ENCODE results near the gene BOK.

The BOK gene

GRCh38 chr2:241619597-241620418 lies 61.3 kb downstream of the BOK start:
- Histone ChIP-seq H2BK120ac (ENCODE audit: low read depth, low read length) (no peak overlapping the region), H3K4ac (ENCODE audit: low read length) (no peak overlapping the region), H3K9ac (ENCODE audit: low read depth, low read length, poor library complexity) (no peak overlapping the region), H2AK5ac (ENCODE audit: low read depth, low read length) (no peak overlapping the region), H3K23ac (ENCODE audit: low read depth, low read length, poor library complexity) (no peak overlapping the region), H2BK12ac (ENCODE audit: low read length) (no peak overlapping the region), H2BK5ac (ENCODE audit: low read length) (no peak overlapping the region), H3K36me3 (replicated peaks in 1 of 2; ENCODE audit: control insufficient read depth in 2 of 2, insufficient read depth in 2 of 2, low read length in 2 of 2) (peaks cover 0 to 47% of the 10 kb centered on the region in 2 donors), H4K8ac (ENCODE audit: low read depth, low read length) (no peak overlapping the region), H2AFZ (ENCODE audit: low read length) (no peak overlapping the region), H3K4me3 (ENCODE audit: low read length in 2 of 2) (no peak overlapping the region), H3K18ac (ENCODE audit: low read length) (no peak overlapping the region), H3K27ac (replicated peaks; ENCODE audit: low read length) (no peak overlapping the region), H3K79me1 (ENCODE audit: low read depth, low read length) (peaks cover 6% of the 10 kb centered on the region), H2BK15ac (ENCODE audit: low read length) (no peak overlapping the region), H3K14ac (ENCODE audit: low read length) (no peak overlapping the region), H3K4me2 (ENCODE audit: insufficient read depth, low read length, poor library complexity, severe bottlenecking) (no peak overlapping the region), H4K91ac (ENCODE audit: low read depth, low read length, poor library complexity) (no peak overlapping the region), H3K27me3 (ENCODE audit: control insufficient read depth in 3 of 3, insufficient read depth in 3 of 3, low read depth in 1 of 3, low read length in 3 of 3) (no peaks in the 10 kb centered on the region), H3K4me1 (ENCODE audit: control insufficient read depth in 2 of 2, insufficient read depth in 1 of 2, low read depth in 1 of 2, low read length in 2 of 2) (peaks cover 0 to 2% of the 10 kb centered on the region in 2 donors), H3K9me3 (replicated peaks in 1 of 2; ENCODE audit: control insufficient read depth in 2 of 2, insufficient read depth in 1 of 2, low read depth in 1 of 2, low read length in 2 of 2) (peaks cover 0 to 14% of the 10 kb centered on the region in 2 donors)
- WGBS, 2 donors (ENCODE audit: extremely low coverage in 2 of 2, insufficient read length in 2 of 2, insufficient replicate concordance in 1 of 2) = 100% methylated on average over 1 to 6 of the region's 20 CpGs
- no peak for DNase-seq (ENCODE audit: low spot score)

- no peak overlapping the region for H2BK15ac ChIP-seq (ENCODE audit: low read length)
- H4K91ac ChIP-seq (ENCODE audit: low read depth, low read length, poor library complexity) = no peak overlapping the region
- peaks cover 0 to 14% of the 10 kb centered on the region in 2 donors for H3K9me3 ChIP-seq (replicated peaks in 1 of 2; ENCODE audit: control insufficient read depth in 2 of 2, insufficient read depth in 1 of 2, low read depth in 1 of 2, low read length in 2 of 2)
- H3K4me2 ChIP-seq (ENCODE audit: insufficient read depth, low read length, poor library complexity, severe bottlenecking) = no peak overlapping the region
- H2BK12ac ChIP-seq (ENCODE audit: low read length) = no peak overlapping the region
- no peak for DNase-seq (ENCODE audit: low spot score)
- no peak overlapping the region for H3K18ac ChIP-seq (ENCODE audit: low read length)
- H3K23ac ChIP-seq (ENCODE audit: low read depth, low read length, poor library complexity) = no peak overlapping the region
- no peak overlapping the region for H2BK5ac ChIP-seq (ENCODE audit: low read length)
- H3K36me3 ChIP-seq (replicated peaks in 1 of 2; ENCODE audit: control insufficient read depth in 2 of 2, insufficient read depth in 2 of 2, low read length in 2 of 2) = peaks cover 0 to 53% of the 10 kb centered on the region in 2 donors
- peaks cover 6% of the 10 kb centered on the region for H3K79me1 ChIP-seq (ENCODE audit: low read depth, low read length)
- H3K27ac ChIP-seq (replicated peaks; ENCODE audit: low read length) = no peak overlapping the region
- H2AFZ ChIP-seq (ENCODE audit: low read length) = no peak overlapping the region
- H4K8ac ChIP-seq (ENCODE audit: low read depth, low read length) = no peak overlapping the region
- H2BK120ac ChIP-seq (ENCODE audit: low read depth, low read length) = no peak overlapping the region
- H3K4ac ChIP-seq (ENCODE audit: low read length) = no peak overlapping the region
- H3K9ac ChIP-seq (ENCODE audit: low read depth, low read length, poor library complexity) = no peak overlapping the region
- H3K4me3 ChIP-seq (ENCODE audit: low read length in 2 of 2) = no peak overlapping the region
- no peak overlapping the region for H3K14ac ChIP-seq (ENCODE audit: low read length)
- no peaks in the 10 kb centered on the region for H3K27me3 ChIP-seq (ENCODE audit: control insufficient read depth in 3 of 3, insufficient read depth in 3 of 3, low read depth in 1 of 3, low read length in 3 of 3)
- H2AK5ac ChIP-seq (ENCODE audit: low read depth, low read length) = no peak overlapping the region
- 100% methylated on average over 1 of the region's 6 CpGs; no CpG with 5 or more reads in 1 of the 2 donors for whole genome bisulfite sequencing, 2 donors (ENCODE audit: extremely low coverage in 2 of 2, insufficient read length in 2 of 2, insufficient replicate concordance in 1 of 2)
- peaks cover 0 to 2% of the 10 kb centered on the region in 2 donors for H3K4me1 ChIP-seq (ENCODE audit: control insufficient read depth in 2 of 2, insufficient read depth in 1 of 2, low read depth in 1 of 2, low read length in 2 of 2)
Observed at GRCh38 chr2:241620419-241620769, 61.8 kb downstream of the BOK start.

Small RNA genes lying within 50 kb of the gene (small RNA-seq; reads per million reads assigned to genes)
- 27.2 reads per million, percentile 86 among the genes with 10 or more reads in this experiment for gene RNA5SP122 (ENCODE audit: insufficient read depth)

All from neuronal stem cell (in vitro differentiated cells).